Left lobe of liver (tissue), 2 donors: Measurements from ENCODE around the gene GPC2. TPM values are rescaled to one million over a fixed set of nuclear protein-coding genes. Genes with fewer than 3 reads are reported as not detected.
"Not testable (repeated sequence)": the region's sequence is repeated elsewhere in the genome, so short reads cannot be mapped to it uniquely, and the experiment has no call there.

Experiments used
- ATAC-seq: fragments of 200-7000 bp; cut with Tn5 transposase; one replicate; pipeline ENCODE4 v1.9.1; 2020; ENCODE audit warnings: mild to moderate bottlenecking, moderate library complexity
- DNase-seq: peaks from one replicate; pipeline ENCODE4 v3.0.0-alpha.2; 2020; ENCODE audit warnings: low spot score
- total RNA-seq: library from RNA; stranded (reverse); gene quantifications from one replicate; pipeline ENCODE4 v1.2.1, GENCODE V29; 2021
- donor health status: DM: no; HTN: no; CAD: no; lungs with moderate emphysema.
- donor health status: DM: no; HTN: yes; CAD: no.

GPC2 gene
- total RNA-seq, 1 donor from 2014 or later: 0.18 TPM

- no peak for ATAC-seq
- DNase-seq: no peak
These were observed 23.3 kb downstream of the GPC2 start for GRCh38 chr7:100153708-100154535.

DNA sequence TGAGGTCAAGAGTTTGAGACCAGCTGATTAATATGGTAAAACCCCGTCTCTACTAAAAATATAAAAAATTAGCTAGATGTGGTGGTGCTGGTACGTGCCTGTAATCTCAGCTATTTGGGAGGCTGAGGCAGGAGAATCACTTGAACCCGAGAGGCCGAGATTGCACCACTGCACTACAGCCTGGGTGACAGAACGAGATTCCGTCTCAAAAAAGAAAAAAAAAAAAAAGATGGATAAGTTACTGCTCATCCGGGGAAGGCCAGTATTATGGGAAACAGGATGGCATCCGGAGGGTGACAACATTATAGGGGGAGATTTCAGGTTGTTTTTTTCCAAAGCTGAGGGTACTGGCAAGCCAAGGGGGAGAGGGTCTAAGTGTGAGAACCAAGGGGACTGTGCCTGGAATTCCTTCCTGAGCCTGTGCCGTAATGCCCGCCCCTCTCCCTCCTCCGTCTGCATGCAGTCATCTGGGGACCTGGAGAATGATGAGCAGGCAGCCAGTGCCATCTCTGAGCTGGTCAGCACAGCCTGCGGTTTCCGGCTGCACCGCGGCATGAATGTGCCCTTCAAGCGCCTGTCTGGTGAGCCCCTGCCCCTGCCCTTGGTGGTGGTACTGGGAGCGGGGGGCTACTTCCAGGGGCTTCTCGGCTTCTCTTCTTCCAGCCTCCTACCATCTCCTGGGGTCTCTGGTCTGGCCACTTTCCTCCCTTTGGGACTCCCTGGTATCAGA, 24.1 kb downstream of the GPC2 start:
- ATAC-seq (no peak), DNase-seq (no peak)

GRCh38 chr7:100152404-100152803, 24.8 kb downstream of the GPC2 start:
- DNase-seq (no peak), ATAC-seq (no peak)

DNA sequence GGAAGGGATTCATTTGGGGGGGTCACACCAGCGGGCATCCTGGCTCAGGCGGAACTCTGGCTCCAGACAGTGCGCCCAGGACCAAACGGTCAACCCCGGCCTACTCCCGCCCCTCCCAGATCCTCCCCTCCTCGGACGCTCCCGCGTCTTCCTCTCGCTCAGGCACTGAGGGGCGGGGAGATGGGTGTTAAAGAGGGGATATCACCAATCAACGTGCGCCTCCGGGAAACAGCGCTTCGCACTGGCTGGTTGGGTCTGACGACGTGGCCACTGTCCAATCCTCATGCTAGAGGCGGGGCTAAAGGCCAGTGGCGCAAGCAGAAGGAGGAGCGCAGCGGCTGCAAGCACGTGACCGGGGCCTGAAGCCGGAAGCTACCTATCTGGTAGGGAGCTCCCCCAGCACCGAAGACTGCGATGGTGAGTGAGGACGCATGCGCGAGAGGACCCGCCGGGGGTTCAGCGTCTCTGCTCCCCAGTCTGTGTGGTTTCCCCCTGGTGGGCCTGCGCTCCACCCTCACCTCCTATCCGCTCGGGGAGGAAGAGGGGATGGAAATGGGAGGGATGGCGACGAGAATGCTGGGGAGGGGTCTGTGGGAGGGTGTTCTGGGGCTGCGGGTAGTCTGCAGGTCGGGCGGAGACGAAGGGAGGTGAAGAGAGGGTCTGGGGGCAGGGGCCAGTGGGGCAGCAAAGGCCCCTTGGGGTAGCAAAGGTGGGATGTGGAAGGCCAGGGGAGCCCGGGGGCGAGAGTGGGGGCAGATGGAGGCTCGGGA, 28.4 kb downstream of the GPC2 start, which contains the start of gene LAMTOR4:
Gene LAMTOR4 (plus strand): TSS at position 360 of the 770 bp plus-strand sequence. CDS start 55 bp downstream, at position 415.
- peak; percentile 99 for DNase-seq
- peak; percentile 96 for ATAC-seq

DNA sequence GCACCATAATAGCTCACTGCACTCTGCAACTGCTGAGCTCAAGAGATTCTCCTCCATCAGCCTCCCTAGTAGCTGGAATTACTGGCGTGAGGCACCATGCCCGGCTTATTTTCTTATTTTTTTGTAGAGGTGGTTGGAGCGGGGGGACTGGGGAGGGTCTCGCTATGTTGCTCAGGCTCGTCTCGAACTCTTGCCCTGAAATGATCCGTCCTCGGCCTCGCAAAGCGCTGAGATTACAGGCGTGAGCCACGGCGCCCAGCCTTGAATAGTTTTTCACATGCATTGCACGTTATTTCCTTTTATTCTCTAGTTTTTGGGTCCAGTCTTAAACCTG, 29.0 kb downstream of the GPC2 start:
- ATAC-seq (no peak), DNase-seq (no peak)

GRCh38 chr7:100147278-100147677, 29.9 kb downstream of the GPC2 start:
- no peak for DNase-seq
- no peak for ATAC-seq

DNA sequence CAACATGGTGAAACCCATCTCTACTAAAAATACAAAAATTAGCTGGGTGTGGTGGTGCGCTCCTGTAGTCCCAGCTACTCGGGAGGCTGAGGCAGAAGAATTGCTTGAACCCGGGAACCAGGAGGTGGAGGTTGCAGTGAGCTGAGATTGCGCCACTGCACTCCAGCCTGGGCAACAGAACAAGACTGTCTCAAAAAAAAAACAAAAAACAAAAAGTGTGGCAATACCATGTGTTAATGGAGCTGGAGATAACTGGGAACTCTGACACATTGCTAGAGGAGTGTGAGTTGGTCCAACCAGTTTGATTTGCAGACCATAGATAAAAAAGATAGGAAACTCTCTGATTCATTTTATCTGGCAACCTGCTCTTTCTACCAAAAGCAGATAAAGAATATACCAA, 30.8 kb downstream of the GPC2 start:
- not testable (repeated sequence) for DNase-seq
- ATAC-seq: peak; percentile 14

DNA sequence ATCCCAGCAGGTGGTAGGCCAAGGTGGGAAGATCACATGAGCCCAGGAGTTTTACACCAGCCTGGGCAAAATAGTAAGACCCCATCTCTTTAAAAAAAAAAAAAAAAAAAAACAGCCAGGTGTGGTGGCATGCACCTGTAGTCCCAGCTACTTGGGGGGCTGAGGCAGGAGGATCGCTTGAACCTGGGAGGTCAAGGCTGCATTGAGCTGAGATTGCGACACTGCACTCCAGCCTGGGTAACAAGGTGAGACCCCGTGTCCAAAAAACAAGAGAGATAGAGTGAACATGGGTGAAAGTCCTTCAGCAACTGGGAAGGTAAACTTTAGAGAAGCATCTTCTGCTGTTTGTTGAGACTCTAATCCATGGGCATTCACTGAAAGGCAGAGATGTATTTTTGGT, 34.7 kb downstream of the GPC2 start:
- ATAC-seq: no peak
- no peak for DNase-seq

GRCh38 chr7:100141555-100141949, 35.6 kb downstream of the GPC2 start:
- DNase-seq: no peak
- ATAC-seq: peak; percentile 19

DNA sequence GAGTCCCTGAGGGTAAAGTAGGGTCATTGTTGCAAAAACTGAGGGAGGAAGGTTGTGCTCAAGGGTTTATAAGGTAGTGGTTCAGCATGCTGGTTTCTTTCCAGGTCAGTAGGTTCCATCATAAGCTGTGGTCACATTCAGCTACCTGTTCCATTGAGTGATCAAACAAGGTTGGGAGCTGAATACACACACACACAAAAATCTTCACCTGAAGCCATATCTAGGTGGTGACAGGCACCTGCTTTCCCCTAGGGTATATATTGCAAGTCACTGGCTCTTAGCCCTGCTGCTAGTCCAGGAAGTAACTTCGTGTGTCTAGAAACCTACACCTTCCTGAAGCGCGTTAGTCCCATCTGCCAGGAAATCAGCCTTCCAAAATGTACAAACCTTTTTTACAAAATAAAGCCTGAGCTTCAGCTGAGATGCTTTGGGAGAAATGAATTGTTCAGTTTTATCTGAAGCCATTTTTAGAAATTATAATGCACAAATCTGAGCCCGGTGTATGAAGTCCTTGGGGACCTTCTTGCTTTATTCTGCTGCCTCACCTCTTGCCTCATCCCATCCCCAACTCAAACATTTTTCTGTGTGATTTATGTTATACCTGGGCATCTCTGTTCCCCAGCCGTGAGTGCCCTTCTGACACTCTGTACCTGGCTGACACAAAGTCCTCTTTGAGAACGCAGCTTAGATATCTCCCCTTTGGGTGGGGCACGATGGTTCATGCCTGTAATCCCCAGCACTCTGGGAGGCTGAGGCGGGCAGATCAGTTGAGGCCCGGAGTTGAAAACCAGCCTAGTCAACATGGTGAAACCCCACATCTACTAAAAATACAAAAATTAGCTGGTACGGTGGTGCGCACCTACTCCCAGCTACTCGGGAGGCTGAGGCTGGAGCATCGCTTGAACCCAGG, 39.1 kb downstream of the GPC2 start:
- DNase-seq: no peak

GRCh38 chr7:100132697-100133151, 44.5 kb downstream of the GPC2 start:
- DNase-seq (no peak), ATAC-seq (peak; percentile 81)

More for the DNA sequence above, 39.1 kb downstream of the GPC2 start:
- ATAC-seq: no peak

GRCh38 chr7:100132126-100132525, 45.1 kb downstream of the GPC2 start:
- ATAC-seq: no peak
- no peak for DNase-seq

- ATAC-seq (peak; percentile 65), DNase-seq (peak; percentile 82)
These were observed 46.4 kb downstream of the GPC2 start for GRCh38 chr7:100130608-100131453.

DNA sequence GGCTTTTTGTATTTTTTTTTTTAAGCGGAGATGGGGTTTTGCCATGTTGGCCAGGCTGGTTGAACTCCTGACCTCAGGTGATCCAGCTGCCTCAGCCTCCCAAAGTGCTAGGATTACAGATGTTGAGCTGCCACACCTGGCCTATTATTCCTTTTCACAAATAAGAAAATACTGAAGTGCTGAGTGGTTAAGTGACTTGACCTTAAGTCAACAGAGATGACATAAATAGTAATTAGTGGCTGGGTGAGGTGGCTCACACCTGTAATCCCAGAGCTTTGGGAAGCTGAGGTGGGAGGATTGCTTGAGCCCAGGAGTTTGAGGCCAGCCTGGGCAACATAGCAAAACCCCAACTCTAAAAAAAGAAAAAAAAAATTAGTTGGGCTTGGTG, 47.0 kb downstream of the GPC2 start:
- not testable (repeated sequence) for DNase-seq, ATAC-seq

- DNase-seq: no peak
- ATAC-seq: no peak
These were observed 48.6 kb downstream of the GPC2 start for GRCh38 chr7:100128637-100128963.

DNA sequence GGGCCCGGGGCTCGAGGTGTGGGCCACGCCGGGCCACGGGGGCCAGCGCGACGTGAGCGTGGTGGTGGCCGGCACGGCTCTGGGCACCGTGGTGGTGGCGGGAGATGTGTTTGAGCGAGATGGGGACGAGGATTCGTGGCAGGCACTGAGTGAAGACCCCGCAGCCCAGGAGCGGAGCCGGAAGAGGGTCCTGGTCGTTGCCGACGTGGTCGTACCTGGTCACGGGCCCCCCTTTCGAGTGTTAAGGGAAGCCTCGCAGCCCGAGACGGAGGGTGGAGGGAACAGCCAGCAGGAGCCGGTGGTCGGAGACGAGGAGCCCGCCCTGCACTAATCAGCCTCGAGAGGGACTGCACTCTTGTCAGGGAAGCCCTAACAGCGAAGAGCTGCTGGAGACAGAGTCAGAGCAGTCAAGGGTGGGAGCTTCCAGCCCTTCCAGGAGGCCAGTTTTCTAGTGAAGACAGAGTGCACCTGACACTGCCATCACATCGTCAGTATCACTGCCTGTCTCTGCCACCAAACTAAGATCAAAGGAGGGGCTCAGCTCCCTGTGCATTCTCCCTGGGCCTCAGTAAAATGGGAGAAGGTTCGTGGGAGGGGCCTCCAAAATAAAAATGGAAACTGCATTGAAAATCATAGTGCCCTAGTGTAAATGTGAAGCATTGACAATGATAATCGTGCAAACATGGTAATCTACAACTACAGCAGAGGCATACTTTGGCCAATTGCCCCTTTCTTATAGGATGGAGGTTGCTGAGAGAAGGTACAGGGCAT, 49.1 kb downstream of the GPC2 start:
- ATAC-seq: no peak
- DNase-seq: no peak

- peak; percentile 90 for ATAC-seq
- peak; percentile 92 for DNase-seq
These were observed 50.0 kb downstream of the GPC2 start, which contains the start of gene MBLAC1 for GRCh38 chr7:100126931-100127865. Gene MBLAC1 (plus strand): TSS chr7:100126967. CDS start chr7:100127396, 429 bp downstream.
